G401 (cell line): ENCODE data around the gene EFCAB10. TPM values are rescaled to one million over a fixed set of nuclear protein-coding genes. Genes with fewer than 3 reads are reported as not detected.
"Not testable (repeated sequence)": the region's sequence is repeated elsewhere in the genome, so short reads cannot be mapped to it uniquely, and the experiment has no call there.

ENCODE experiments used
- DNase-seq: peaks from one replicate; pipeline ENCODE4 v3.0.0-alpha.2; 2015; ENCODE audit warnings: low spot score
- in situ Hi-C: cut with HindIII; loops from 2 replicates; pipeline ENCODE4 v1.10.0; 2016; ENCODE audit warnings: low sequenced_read_pairs, mixed read lengths
- total RNA-seq: library from RNA; depleted of rRNA; stranded (reverse); fragments of >200 nt; shearing (Covaris generic); gene quantifications from 2 replicates; pipeline ENCODE4 v1.2.3, GENCODE V29; 2014; rRNA removed

Gene EFCAB10
- total RNA-seq, 1 experiment from 2014 or later, result not detected

GRCh38 chr7:105559926-105560325 lies 21.4 kb downstream of the EFCAB10 start:
- in situ Hi-C loops, result no loop called here
- DNase-seq, result no peak

- DNase-seq, result no peak
- in situ Hi-C loops, result no loop called here
Measured at GRCh38 chr7:105538339-105538738, 43.0 kb downstream of the EFCAB10 start.

- in situ Hi-C loops, result no loop called here
Measured at GRCh38 chr7:105532709-105533460, 48.4 kb downstream of the EFCAB10 start.

GRCh38 chr7:105531792-105532671 lies 49.3 kb downstream of the EFCAB10 start, which contains the start of gene RINT1:
TSS of gene RINT1 (plus strand) at chr7:105532201. CDS start at chr7:105532316, 115 bp downstream.
- in situ Hi-C loops, result no loop called here
- peak; percentile 94 for DNase-seq

More at GRCh38 chr7:105532709-105533460, 48.4 kb downstream of the EFCAB10 start:
- no peak for DNase-seq

GRCh38 chr7:105530546-105530945 lies 50.7 kb downstream of the EFCAB10 start:
- DNase-seq, result no peak
- in situ Hi-C loops, result no loop called here

GRCh38 chr7:105530126-105530525 lies 51.2 kb downstream of the EFCAB10 start:
- no peak for DNase-seq
- in situ Hi-C loops, result no loop called here

- in situ Hi-C loops, DNase-seq: not testable (repeated sequence)
Measured at GRCh38 chr7:105527737-105528136, 53.6 kb downstream of the EFCAB10 start.

DNA sequence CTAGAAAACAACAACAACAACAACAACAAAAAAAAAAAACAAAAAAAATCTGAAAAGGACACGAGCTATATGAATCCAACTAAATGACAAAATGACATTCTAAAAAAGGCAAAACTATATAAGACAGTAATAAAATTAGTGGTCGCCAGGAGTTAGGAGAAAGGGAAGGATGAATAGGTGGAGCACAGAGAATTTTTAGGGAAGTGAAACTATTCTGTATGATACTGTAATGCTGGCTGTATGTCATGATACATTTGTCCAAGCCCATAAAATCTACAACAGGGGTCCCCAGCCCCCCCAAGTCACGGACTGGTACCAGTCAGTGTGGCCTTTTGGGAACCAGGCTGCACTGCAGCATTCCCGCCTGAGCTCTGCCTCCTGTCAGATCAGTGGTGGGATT lies 56.5 kb downstream of the EFCAB10 start:
- in situ Hi-C loops, result no loop called here
- DNase-seq, result no peak

- in situ Hi-C loops, DNase-seq: not testable (repeated sequence)
Measured at GRCh38 chr7:105524423-105524822, 56.9 kb downstream of the EFCAB10 start.

- in situ Hi-C loops, result no loop called here
- DNase-seq, result peak; percentile 91
Measured at GRCh38 chr7:105521717-105522463, 59.4 kb downstream of the EFCAB10 start, which contains the start of gene PUS7. TSS of gene PUS7 (minus strand) at chr7:105522271. CDS start at chr7:105508512, 13,759 bp downstream.

DNA sequence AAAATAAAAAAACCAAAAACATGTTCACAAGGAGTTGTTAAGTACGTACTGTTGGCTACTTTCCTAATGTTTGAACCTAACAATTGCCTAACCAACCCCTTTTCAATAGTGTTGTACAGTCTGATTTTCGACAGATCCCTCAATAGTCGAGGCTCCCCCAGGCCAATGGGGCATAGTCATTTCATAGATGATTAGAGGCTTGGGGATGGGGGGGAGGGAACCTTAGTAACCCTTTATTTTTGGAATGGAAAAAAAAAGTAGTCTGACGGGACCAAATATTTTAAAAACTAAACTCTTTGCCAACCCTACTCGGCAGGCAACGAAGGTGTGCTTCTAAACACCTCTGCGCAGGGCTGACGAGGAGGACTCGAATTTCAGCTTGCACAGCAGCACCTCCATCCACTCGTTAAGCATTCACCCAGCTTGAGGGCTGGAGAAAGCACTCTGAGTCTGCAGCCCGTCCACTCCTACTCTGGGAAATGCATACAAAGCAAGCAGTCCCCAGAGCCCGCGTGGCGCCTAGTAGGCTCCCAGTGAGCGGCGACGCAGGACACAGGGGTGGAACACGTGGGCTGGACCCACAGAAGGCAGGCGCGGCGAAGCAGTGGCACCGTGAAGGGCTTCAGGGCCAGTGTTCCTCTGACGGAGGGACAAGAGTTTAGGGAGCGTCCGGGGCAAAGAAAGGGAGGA lies 60.1 kb downstream of the EFCAB10 start:
- DNase-seq, result peak; percentile 48
- in situ Hi-C loops, result no loop called here

DNA sequence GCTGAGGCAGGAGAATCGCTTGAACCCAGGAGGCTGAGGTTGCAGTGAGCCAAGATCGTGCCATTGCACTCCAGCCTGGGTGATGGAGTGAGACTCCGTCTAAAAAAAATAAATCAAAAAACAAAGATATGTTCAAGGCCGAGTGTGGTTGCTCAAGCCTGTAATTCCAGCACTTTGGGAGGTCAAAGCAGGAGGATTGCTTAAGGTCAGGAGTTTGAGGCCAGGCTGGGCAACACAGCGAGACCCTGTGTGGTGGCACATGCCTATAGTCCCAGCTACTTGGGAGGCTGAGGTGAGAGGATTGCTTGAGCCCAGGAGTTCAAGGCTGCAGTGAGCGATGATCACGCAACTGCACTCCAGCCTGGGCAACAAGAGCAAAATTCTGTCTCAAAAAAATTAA lies 60.7 kb downstream of the EFCAB10 start:
- in situ Hi-C loops, DNase-seq: not testable (repeated sequence)

GRCh38 chr7:105519353-105519752 lies 61.9 kb downstream of the EFCAB10 start:
- no peak for DNase-seq

DNA sequence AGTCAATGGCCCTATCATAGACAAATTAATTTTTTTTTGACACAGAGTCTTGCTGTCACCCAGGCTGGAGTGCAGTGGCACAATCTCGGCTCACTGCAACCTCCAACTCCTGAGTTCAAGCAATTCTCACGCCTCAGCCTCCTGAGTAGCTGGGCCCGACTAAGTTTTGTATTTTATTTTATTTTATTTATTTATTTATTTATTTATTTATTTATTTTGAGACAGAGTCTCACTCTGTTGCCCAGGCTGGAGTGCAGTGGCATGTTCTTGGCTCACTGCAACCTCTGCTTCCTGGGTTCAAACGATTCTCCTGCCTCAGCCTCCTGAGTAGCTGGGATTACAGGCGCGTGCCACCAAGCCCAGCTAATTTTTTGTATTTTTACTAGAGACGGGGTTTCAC lies 65.7 kb downstream of the EFCAB10 start:
- in situ Hi-C loops, DNase-seq: not testable (repeated sequence)

More at GRCh38 chr7:105519353-105519752, 61.9 kb downstream of the EFCAB10 start:
- in situ Hi-C loops, result no loop called here

Other genes with a start within 250 kb of the EFCAB10 start
- gene SRPK2, start 192.6 kb downstream of the EFCAB10 start, total RNA-seq, result 47.2 and 63.6 TPM in 2 replicates
- 34.0 and 48.9 TPM in 2 replicates for gene PUS7, start 59.2 kb downstream of the EFCAB10 start, total RNA-seq
- gene RINT1, start 49.3 kb downstream of the EFCAB10 start, total RNA-seq, result 5.2 and 8.5 TPM in 2 replicates